Heart left ventricle (tissue), 13 donors: Measurements from ENCODE around the gene ELMOD1.
"Not testable (repeated sequence)": the region's sequence is repeated elsewhere in the genome, so short reads cannot be mapped to it uniquely, and the experiment has no call there.

Source experiments
- CTCF ChIP-seq, 12 donors: fragments of 200-600 bp; sonication (generic) in 4 of 12; IDR thresholded peaks; one replicate each; pipeline versions ENCODE4 v1.5.0 to v1.8.0; 2018 to 2022; ENCODE audit warnings: antibody characterized with exemption in 12 of 12, mild to moderate bottlenecking in 5 of 12
- POLR2A ChIP-seq, 2 donors: fragments of 450-650 bp; IDR thresholded peaks; one replicate each; pipeline ENCODE4 v1.6.1; 2017; ENCODE audit warnings: antibody characterized with exemption in 2 of 2, mild to moderate bottlenecking in 2 of 2, moderate library complexity in 2 of 2
- donor health status: ischemic (EF 13 %, LVEDD 7.1; RV severe dilation, severe dysfunction).
- donor health status: DM: no; HTN: yes; CAD: no.
- donor health status: DM: no; HTN: no; CAD: no.
- donor health status: ischemic (EF 25% LVEDD 6.9; RV normal size, moderate dysfunction).
- donor health status: ischemic (EF 25% LVEDD 5.7; RV mildly dilated, moderate dysfunction).
- donor health status: ischemic (EF 35%, LVEDD 5.7; RV mildly dilated, moderate dysfunction).
- donor health status: nonischemic (EF 11% LVEDD 7.7; RV severe dilation, severe dysfunction).
- donor health status: DM: yes; HTN: yes; CAD: no.
- donor health status: PGD.
- donor health status: ischemic (EF 29% LVEDD 5.4; RV normal size, mild dysfunction).
- donor health status: nonischemic (EF 23%, LVEDD 6.1; RV moderate dilation, normal function).

DNA sequence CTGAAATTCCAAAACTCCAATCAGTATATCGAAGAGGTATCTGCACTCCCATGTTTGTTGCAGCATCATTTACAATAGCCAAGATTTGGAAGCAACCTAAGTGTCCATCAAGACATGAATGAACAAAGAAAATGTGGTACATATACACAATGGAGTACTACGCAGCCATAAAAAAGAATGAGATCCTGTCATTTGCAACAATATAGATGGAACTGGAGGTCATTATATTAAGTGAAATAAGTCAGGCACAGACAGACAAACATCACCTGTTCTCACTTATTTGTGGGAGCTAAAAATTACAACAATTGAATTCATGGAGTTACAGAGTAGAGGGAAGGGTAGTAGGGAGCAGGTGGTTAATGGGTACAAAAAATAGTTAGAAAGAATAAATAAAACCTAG lies 11.8 kb upstream of the ELMOD1 start:
- TF ChIP-seq CTCF, POLR2A (IDR thresholded peaks at IDR 0.05): not testable (repeated sequence)
